Measurements from ENCODE around the gene RPTOR.

GRCh38 chr17:80742581-80743180 is 198.0 kb downstream of the RPTOR start:
- TF ChIP-seq EP300 (IDR thresholded peaks at IDR 0.05; ENCODE audit: borderline replicate concordance in 1 of 2, control insufficient read depth in 1 of 2, low read depth in 2 of 2, low read length in 2 of 2) (no peak), YY1 (IDR thresholded peaks at IDR 0.05; ENCODE audit: low read depth, low read length) (no peak), ELK1 (IDR thresholded peaks at IDR 0.05; ENCODE audit: low read depth, low read length) (no peak), CTCF (IDR thresholded peaks at IDR 0.05 in 2 of 3, conservative IDR thresholded peaks at IDR 0.05 in 1 of 3; ENCODE audit: control insufficient read depth in 2 of 3, extremely low read depth in 1 of 3, insufficient read depth in 1 of 3, low read depth in 3 of 3, low read length in 3 of 3) (no peak), TARDBP (IDR thresholded peaks at IDR 0.05; ENCODE audit: borderline replicate concordance) (no peak), ASH2L (IDR thresholded peaks at IDR 0.05; ENCODE audit: borderline replicate concordance, low read depth) (no peak), RELB (IDR thresholded peaks at IDR 0.05; ENCODE audit: low read depth) (no peak), JUND (IDR thresholded peaks at IDR 0.05; ENCODE audit: low read depth, low read length) (no peak), SMC3 (IDR thresholded peaks at IDR 0.05; ENCODE audit: borderline replicate concordance, low read length) (no peak), POLR2AphosphoS5 (IDR thresholded peaks at IDR 0.05; ENCODE audit: low read length) (no peak)
- TF ChIP-seq, protein P1, sequence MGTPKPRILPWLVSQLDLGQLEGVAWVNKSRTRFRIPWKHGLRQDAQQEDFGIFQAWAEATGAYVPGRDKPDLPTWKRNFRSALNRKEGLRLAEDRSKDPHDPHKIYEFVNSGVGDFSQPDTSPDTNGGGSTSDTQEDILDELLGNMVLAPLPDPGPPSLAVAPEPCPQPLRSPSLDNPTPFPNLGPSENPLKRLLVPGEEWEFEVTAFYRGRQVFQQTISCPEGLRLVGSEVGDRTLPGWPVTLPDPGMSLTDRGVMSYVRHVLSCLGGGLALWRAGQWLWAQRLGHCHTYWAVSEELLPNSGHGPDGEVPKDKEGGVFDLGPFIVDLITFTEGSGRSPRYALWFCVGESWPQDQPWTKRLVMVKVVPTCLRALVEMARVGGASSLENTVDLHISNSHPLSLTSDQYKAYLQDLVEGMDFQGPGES (IDR thresholded peaks at IDR 0.05), result no peak
- TF ChIP-seq, protein P2, sequence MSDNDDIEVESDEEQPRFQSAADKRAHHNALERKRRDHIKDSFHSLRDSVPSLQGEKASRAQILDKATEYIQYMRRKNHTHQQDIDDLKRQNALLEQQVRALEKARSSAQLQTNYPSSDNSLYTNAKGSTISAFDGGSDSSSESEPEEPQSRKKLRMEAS (IDR thresholded peaks at IDR 0.05; ENCODE audit: low read depth, low read length), result no peak
- TF ChIP-seq, protein P3, sequence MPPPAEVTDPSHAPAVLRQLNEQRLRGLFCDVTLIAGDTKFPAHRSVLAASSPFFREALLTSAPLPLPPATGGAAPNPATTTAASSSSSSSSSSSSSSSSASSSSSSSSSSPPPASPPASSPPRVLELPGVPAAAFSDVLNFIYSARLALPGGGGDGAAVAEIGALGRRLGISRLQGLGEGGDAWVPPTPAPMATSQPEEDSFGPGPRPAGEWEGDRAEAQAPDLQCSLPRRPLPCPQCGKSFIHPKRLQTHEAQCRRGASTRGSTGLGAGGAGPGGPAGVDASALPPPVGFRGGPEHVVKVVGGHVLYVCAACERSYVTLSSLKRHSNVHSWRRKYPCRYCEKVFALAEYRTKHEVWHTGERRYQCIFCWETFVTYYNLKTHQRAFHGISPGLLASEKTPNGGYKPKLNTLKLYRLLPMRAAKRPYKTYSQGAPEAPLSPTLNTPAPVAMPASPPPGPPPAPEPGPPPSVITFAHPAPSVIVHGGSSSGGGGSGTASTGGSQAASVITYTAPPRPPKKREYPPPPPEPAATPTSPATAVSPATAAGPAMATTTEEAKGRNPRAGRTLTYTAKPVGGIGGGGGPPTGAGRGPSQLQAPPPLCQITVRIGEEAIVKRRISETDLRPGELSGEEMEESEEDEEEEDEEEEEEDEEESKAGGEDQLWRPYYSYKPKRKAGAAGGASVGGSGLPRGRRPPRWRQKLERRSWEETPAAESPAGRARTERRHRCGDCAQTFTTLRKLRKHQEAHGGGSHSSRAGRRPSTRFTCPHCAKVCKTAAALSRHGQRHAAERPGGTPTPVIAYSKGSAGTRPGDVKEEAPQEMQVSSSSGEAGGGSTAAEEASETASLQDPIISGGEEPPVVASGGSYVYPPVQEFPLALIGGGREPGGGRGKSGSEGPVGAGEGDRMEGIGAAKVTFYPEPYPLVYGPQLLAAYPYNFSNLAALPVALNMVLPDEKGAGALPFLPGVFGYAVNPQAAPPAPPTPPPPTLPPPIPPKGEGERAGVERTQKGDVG (CRISPR knock-in tag; IDR thresholded peaks at IDR 0.05), result no peak
